RWPE2 (cell line): ENCODE results near the gene PRPH.

ENCODE experiments used
- ATAC-seq: fragments of 200-7000 bp; cut with Tn5 transposase; 3 replicates; pipeline ENCODE4 v1.9.1; 2021; ENCODE audit warnings: low read depth
- DNase-seq: peaks from one replicate; pipeline ENCODE4 v3.0.0-alpha.2; 2020; ENCODE audit warnings: low spot score
- H3K27ac ChIP-seq: fragments of 450-650 bp; 2 replicates; pipeline ENCODE4 v1.5.1; 2017; ENCODE audit warnings: mild to moderate bottlenecking; ENCODE audit not compliant: poor library complexity, severe bottlenecking
- H3K27me3 ChIP-seq: fragments of 250-450 bp; sonication (Bioruptor Pico); 2 replicates; pipeline ENCODE4 v1.5.1; 2021; ENCODE audit warnings: mild to moderate bottlenecking, moderate library complexity; ENCODE audit not compliant: insufficient read depth, poor library complexity, severe bottlenecking
- H3K36me3 ChIP-seq: fragments of 250-450 bp; sonication (Bioruptor Pico); 2 replicates; pipeline ENCODE4 v1.5.1; 2020; ENCODE audit warnings: low read depth, mild to moderate bottlenecking, moderate library complexity
- H3K4me1 ChIP-seq: fragments of 250-450 bp; sonication (Bioruptor Pico); 2 replicates; pipeline ENCODE4 v1.5.1; 2021; ENCODE audit warnings: mild to moderate bottlenecking, moderate library complexity; ENCODE audit not compliant: insufficient read depth, poor library complexity, severe bottlenecking
- H3K4me3 ChIP-seq: fragments of 250-450 bp; sonication (Bioruptor Pico); 2 replicates; pipeline ENCODE4 v1.5.1; 2021; ENCODE audit warnings: mild to moderate bottlenecking, moderate library complexity; ENCODE audit not compliant: severe bottlenecking
- H3K9me3 ChIP-seq: fragments of 250-450 bp; sonication (Bioruptor Pico); 2 replicates; pipeline ENCODE4 v1.5.1; 2021; ENCODE audit warnings: mild to moderate bottlenecking, moderate library complexity; ENCODE audit not compliant: severe bottlenecking
- CTCF ChIP-seq: fragments of 450-650 bp; IDR thresholded peaks from one replicate; pipeline ENCODE4 v1.5.1; 2017; ENCODE audit warnings: mild to moderate bottlenecking, moderate library complexity; ENCODE audit not compliant: poor library complexity, severe bottlenecking

PRPH gene

GRCh38 chr12:49327887-49328286 lies 32.9 kb downstream of the PRPH start:
- Histone ChIP-seq H3K36me3 (peaks cover 53% of the 10 kb centered on the region), H3K27ac (no peak overlapping the region), H3K27me3 (no peaks in the 10 kb centered on the region), H3K4me3 (no peak overlapping the region), H3K9me3 (no peaks in the 10 kb centered on the region), H3K4me1 (peaks cover 4% of the 10 kb centered on the region)
- no peak for TF ChIP-seq CTCF
- ATAC-seq = no peak
- DNase-seq = no peak

- peaks cover 50% of the 10 kb centered on the region for H3K36me3 ChIP-seq
- no peak overlapping the region for H3K27ac ChIP-seq
Measured at GRCh38 chr12:49328816-49329215, 33.9 kb downstream of the PRPH start.

GRCh38 chr12:49330032-49330619 lies 35.2 kb downstream of the PRPH start:
- peak; percentile 7; the same call in 1 of the 3 replicates for ATAC-seq
- no peaks in the 10 kb centered on the region for H3K4me1 ChIP-seq

More at GRCh38 chr12:49328816-49329215, 33.9 kb downstream of the PRPH start:
- no peak for TF ChIP-seq CTCF
- ATAC-seq (no peak), DNase-seq (peak; percentile 30)
- H3K27me3 ChIP-seq = no peaks in the 10 kb centered on the region
- H3K4me3 ChIP-seq = no peak overlapping the region
- H3K9me3 ChIP-seq = no peaks in the 10 kb centered on the region
- H3K4me1 ChIP-seq = peaks cover 4% of the 10 kb centered on the region

GRCh38 chr12:49330631-49331379 lies 35.9 kb downstream of the PRPH start:
- no peaks in the 10 kb centered on the region for H3K9me3 ChIP-seq
- TF ChIP-seq CTCF = no peak
- no peak for ATAC-seq
- H3K4me1 ChIP-seq = no peaks in the 10 kb centered on the region
- DNase-seq = peak; percentile 49
- no peak overlapping the region for H3K27ac ChIP-seq
- H3K36me3 ChIP-seq = peaks cover 39% of the 10 kb centered on the region
- H3K4me3 ChIP-seq = no peak overlapping the region
- no peaks in the 10 kb centered on the region for H3K27me3 ChIP-seq

More at GRCh38 chr12:49330032-49330619, 35.2 kb downstream of the PRPH start:
- no peaks in the 10 kb centered on the region for H3K9me3 ChIP-seq
- TF ChIP-seq CTCF = no peak
- H3K27ac ChIP-seq = no peak overlapping the region
- no peaks in the 10 kb centered on the region for H3K27me3 ChIP-seq
- H3K36me3 ChIP-seq = peaks cover 44% of the 10 kb centered on the region
- peak; percentile 21 for DNase-seq
- H3K4me3 ChIP-seq = no peak overlapping the region
